ENCODE measurements around the gene EHD1. TPM values are rescaled to one million over a fixed set of nuclear protein-coding genes. Genes with fewer than 3 reads are reported as not detected.

EHD1 gene
- total RNA-seq, 4 donors from 2014 or later = 67.9 to 202 (median 116) TPM

DNA sequence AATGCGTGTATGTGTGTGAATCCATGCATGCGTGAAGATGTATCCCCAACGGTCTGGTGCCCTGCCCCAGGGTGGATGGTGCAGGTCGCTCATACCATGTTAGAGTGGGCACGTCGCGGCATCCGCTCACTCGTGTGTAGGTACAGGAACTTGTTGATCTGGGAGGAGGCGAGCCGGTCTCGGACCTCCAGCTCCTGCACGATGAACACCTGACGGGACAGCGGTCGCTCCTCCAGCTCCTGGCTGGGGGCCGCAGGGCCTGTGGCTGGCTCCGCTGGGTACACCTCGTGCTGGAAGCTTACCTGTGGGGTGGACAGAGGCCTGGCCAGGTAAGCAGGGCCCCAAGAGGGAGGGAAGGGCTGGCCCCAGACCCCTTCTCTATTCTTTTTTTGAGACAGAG is 20.1 kb upstream of the EHD1 start:
- H3K4me1 ChIP-seq = peaks cover 11 to 12% (median 11%) of the 10 kb centered on the region in 4 donors
- no peak for DNase-seq
- peaks cover 0 to 35% (median 11%) of the 10 kb centered on the region in 4 donors for H3K36me3 ChIP-seq
- in situ Hi-C loops (cut with MboI; ENCODE audit: low pct_ligation_motif_present in 1 of 4, low pct_unique_long_range_greater_than_20kb in 1 of 4, low sequenced_read_pairs in 3 of 4) = loop anchor here in 1 of 4 donors (10.0 kb wide), 1 partner anchor 54 kb away; the partner anchor contains the start of gene CDC42BPG
- no peak for TF ChIP-seq EP300 (IDR thresholded peaks at IDR 0.05; ENCODE audit: low read depth)
- TF ChIP-seq, protein P1, sequence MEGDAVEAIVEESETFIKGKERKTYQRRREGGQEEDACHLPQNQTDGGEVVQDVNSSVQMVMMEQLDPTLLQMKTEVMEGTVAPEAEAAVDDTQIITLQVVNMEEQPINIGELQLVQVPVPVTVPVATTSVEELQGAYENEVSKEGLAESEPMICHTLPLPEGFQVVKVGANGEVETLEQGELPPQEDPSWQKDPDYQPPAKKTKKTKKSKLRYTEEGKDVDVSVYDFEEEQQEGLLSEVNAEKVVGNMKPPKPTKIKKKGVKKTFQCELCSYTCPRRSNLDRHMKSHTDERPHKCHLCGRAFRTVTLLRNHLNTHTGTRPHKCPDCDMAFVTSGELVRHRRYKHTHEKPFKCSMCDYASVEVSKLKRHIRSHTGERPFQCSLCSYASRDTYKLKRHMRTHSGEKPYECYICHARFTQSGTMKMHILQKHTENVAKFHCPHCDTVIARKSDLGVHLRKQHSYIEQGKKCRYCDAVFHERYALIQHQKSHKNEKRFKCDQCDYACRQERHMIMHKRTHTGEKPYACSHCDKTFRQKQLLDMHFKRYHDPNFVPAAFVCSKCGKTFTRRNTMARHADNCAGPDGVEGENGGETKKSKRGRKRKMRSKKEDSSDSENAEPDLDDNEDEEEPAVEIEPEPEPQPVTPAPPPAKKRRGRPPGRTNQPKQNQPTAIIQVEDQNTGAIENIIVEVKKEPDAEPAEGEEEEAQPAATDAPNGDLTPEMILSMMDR (IDR thresholded peaks at IDR 0.05) = no peak
- TF ChIP-seq POLR2AphosphoS5 (IDR thresholded peaks at IDR 0.05) = no peak
- no peak overlapping the region for H3K27ac ChIP-seq
- intact Hi-C loops (cut with DNase I; ENCODE audit: low total_unique reads) = loop anchor here (5.0 kb wide), 1 partner anchor 51 kb away; no protein-coding TSS in a partner anchor
- WGBS, 2 donors (ENCODE audit: low coverage in 1 of 2) = 93% methylated on average over 14 of the region's 19 CpGs; no CpG with 5 or more reads in 1 of the 2 donors
- H3K27me3 ChIP-seq = no peaks in the 10 kb centered on the region
- H3K4me3 ChIP-seq = no peak overlapping the region
- no peaks in the 10 kb centered on the region for H3K9me3 ChIP-seq

DNA sequence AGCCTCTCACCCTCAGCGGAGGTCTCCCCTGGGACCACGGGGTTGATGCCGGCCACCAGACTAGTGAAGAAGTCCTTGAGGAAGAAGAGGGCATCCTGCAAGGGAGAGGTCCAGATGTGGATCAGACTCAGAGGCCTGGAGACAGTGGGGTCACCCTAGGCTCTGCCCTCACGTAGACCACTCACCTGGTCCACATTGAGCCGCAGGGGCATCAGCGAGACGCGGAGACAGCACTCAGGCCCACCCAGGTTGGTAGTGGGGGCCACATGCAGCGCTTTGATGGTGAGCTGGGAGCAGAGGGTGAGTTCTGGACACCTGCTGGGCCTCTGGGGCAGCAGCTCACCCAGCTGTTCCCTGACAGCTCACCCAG is 19.6 kb upstream of the EHD1 start:
- no peak overlapping the region for H3K27ac ChIP-seq
- 96% methylated on average over 8 of the region's 9 CpGs; no CpG with 5 or more reads in 1 of the 2 donors for WGBS, 2 donors (ENCODE audit: low coverage in 1 of 2)
- peaks cover 11 to 12% (median 11%) of the 10 kb centered on the region in 4 donors for H3K4me1 ChIP-seq
- no peak overlapping the region for H3K4me3 ChIP-seq
- no peak for DNase-seq
- peaks cover 0 to 30% (median 11%) of the 10 kb centered on the region in 4 donors for H3K36me3 ChIP-seq
- no peaks in the 10 kb centered on the region for H3K27me3 ChIP-seq
- in situ Hi-C loops (cut with MboI; ENCODE audit: low pct_ligation_motif_present in 1 of 4, low pct_unique_long_range_greater_than_20kb in 1 of 4, low sequenced_read_pairs in 3 of 4) (loop anchor here in 1 of 4 donors (10.0 kb wide), 1 partner anchor 53 kb away; the partner anchor contains the start of gene CDC42BPG), intact Hi-C loops (cut with DNase I; ENCODE audit: low total_unique reads) (loop anchor here (5.0 kb wide), 1 partner anchor 51 kb away; no protein-coding TSS in a partner anchor)
- TF ChIP-seq, protein P1 (IDR thresholded peaks at IDR 0.05) = no peak
- TF ChIP-seq POLR2A (IDR thresholded peaks at IDR 0.05) (no peak), EP300 (IDR thresholded peaks at IDR 0.05; ENCODE audit: low read depth) (no peak)
- no peaks in the 10 kb centered on the region for H3K9me3 ChIP-seq

DNA sequence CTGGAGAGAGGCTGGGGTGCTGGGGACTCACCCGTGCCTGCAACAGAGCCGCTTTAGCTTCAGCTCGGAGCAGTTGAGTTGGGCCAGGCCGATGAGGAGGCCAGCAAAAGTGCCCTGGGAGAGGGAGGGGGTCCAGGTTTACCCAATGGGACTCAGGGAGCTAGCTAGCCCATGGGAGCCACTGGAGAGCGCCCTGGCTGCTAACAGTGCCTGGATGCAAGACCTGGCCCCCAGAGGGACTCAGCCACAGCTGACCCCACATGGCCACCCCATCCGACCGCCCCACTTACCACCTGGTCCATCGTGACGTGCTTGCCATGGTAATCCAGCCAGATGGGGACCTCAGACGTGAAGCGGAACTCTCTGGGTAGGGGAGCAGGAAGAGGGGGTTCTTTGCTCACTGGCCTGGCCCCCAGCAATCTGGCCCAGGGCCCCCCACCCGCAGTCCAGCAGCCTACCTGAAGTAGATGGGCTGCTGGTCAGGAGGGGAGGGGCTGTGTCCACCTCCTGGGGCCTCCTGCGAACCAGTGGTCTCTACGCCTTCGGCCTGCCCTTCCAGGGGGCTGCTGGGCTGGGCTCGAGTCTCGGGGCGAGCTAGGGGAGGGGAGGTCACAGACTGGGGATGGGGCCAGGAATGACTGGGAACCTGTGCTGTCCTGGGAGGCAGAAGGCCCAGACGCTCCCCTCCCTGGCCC is 19.1 kb upstream of the EHD1 start:
- WGBS, 2 donors (ENCODE audit: low coverage in 1 of 2) = 95% methylated on average over 13 of the region's 19 CpGs; no CpG with 5 or more reads in 1 of the 2 donors
- peaks cover 0 to 26% (median 11%) of the 10 kb centered on the region in 4 donors for H3K36me3 ChIP-seq
- H3K4me1 ChIP-seq = peaks cover 11 to 12% (median 11%) of the 10 kb centered on the region in 4 donors
- DNase-seq = no peak
- no peaks in the 10 kb centered on the region for H3K27me3 ChIP-seq
- no peak overlapping the region for H3K27ac ChIP-seq
- TF ChIP-seq EP300 (IDR thresholded peaks at IDR 0.05; ENCODE audit: low read depth) (no peak), POLR2A (IDR thresholded peaks at IDR 0.05) (no peak), POLR2AphosphoS5 (IDR thresholded peaks at IDR 0.05) (no peak)
- TF ChIP-seq, protein P1 (IDR thresholded peaks at IDR 0.05) = no peak
- in situ Hi-C loops (cut with MboI; ENCODE audit: low pct_ligation_motif_present in 1 of 4, low pct_unique_long_range_greater_than_20kb in 1 of 4, low sequenced_read_pairs in 3 of 4) = loop anchor here in 1 of 4 donors (10.0 kb wide), 1 partner anchor 53 kb away; the partner anchor contains the start of gene CDC42BPG
- no peaks in the 10 kb centered on the region for H3K9me3 ChIP-seq
- no peak overlapping the region for H3K4me3 ChIP-seq
- intact Hi-C loops (cut with DNase I; ENCODE audit: low total_unique reads) = loop anchor here (5.0 kb wide), 1 partner anchor 50 kb away; no protein-coding TSS in a partner anchor

DNA sequence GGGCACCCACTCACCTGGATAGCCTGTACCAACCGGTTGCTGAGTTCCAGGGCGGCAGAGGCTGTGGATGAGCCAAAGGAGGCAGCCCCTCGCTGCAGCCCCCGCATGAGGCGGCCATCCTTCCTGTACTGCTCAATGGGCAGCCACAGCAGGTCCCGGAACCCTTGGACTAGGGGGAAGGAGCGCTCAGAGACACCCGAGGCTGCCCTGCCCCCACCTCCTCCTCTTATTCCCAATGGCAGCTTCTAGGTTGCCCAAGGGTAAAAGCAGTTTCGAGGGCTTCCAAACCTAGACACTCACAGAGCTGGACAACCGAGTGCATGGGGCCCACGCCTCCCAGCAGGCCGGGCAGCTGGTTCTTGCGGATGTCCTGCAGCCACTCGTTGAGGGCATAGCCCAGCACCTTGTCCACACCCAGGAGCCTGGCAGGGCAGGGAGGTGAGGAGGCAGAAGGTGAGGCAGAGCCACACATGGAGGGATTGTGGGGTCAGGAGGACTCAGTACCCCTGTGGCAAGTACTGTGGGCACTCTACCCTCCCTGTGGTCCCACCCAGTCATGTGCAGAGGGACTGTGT is 18.1 kb upstream of the EHD1 start:
- Histone ChIP-seq H3K27ac (no peak overlapping the region), H3K4me1 (peaks cover 11 to 12% (median 11%) of the 10 kb centered on the region in 4 donors), H3K36me3 (peaks cover 0 to 20% (median 8%) of the 10 kb centered on the region in 4 donors), H3K9me3 (no peaks in the 10 kb centered on the region), H3K27me3 (no peaks in the 10 kb centered on the region), H3K4me3 (no peak overlapping the region)
- no peak for DNase-seq
- 87% methylated on average over 11 of the region's 14 CpGs; no CpG with 5 or more reads in 1 of the 2 donors for WGBS, 2 donors (ENCODE audit: low coverage in 1 of 2)
- intact Hi-C loops (cut with DNase I; ENCODE audit: low total_unique reads) = loop anchor here (5.0 kb wide), 1 partner anchor 49 kb away; no protein-coding TSS in a partner anchor
- in situ Hi-C loops (cut with MboI; ENCODE audit: low pct_ligation_motif_present in 1 of 4, low pct_unique_long_range_greater_than_20kb in 1 of 4, low sequenced_read_pairs in 3 of 4) = loop anchor here in 1 of 4 donors (10.0 kb wide), 1 partner anchor 52 kb away; the partner anchor contains the start of gene CDC42BPG
- TF ChIP-seq POLR2A (IDR thresholded peaks at IDR 0.05) (no peak), EP300 (IDR thresholded peaks at IDR 0.05; ENCODE audit: low read depth) (no peak), POLR2AphosphoS5 (IDR thresholded peaks at IDR 0.05) (no peak)
- TF ChIP-seq, protein P1 (IDR thresholded peaks at IDR 0.05) = no peak
